Sigmoid colon (tissue), 4 donors: ENCODE measurements around the gene RPL22.

Experiments
- CTCF ChIP-seq, 4 experiments: fragments of 450-650 bp in 3 of 4; fragments of 200-600 bp in 1 of 4; IDR thresholded peaks; one replicate each; pipeline ENCODE4 v1.5.1; 2016 to 2019; ENCODE audit warnings: antibody characterized with exemption in 4 of 4, mild to moderate bottlenecking in 3 of 4, moderate library complexity in 2 of 4
- POLR2AphosphoS5 ChIP-seq, 4 donors: sonication (generic); formaldehyde crosslinking; IDR thresholded peaks; one replicate each; pipeline ENCODE4 v1.6.1; 2017; ENCODE audit warnings: antibody characterized with exemption in 4 of 4

GRCh38 chr1:6157132-6157527, 42.3 kb downstream of the RPL22 start:
- TF ChIP-seq CTCF (IDR thresholded peaks at IDR 0.05) (no peak), POLR2AphosphoS5 (IDR thresholded peaks at IDR 0.05) (no peak)
